GM18858 (cell line): ENCODE data around the gene CHCHD4.
A peak's percentile ranks its signal among the peaks of the same experiment; 100 is the strongest.

Experiments used
- ATAC-seq: cut with Tn5 transposase; IDR thresholded peaks from one replicate; pipeline ENCODE4 v1.9.1; 2021; ENCODE audit not compliant: unreplicated experiment

CHCHD4 gene

DNA sequence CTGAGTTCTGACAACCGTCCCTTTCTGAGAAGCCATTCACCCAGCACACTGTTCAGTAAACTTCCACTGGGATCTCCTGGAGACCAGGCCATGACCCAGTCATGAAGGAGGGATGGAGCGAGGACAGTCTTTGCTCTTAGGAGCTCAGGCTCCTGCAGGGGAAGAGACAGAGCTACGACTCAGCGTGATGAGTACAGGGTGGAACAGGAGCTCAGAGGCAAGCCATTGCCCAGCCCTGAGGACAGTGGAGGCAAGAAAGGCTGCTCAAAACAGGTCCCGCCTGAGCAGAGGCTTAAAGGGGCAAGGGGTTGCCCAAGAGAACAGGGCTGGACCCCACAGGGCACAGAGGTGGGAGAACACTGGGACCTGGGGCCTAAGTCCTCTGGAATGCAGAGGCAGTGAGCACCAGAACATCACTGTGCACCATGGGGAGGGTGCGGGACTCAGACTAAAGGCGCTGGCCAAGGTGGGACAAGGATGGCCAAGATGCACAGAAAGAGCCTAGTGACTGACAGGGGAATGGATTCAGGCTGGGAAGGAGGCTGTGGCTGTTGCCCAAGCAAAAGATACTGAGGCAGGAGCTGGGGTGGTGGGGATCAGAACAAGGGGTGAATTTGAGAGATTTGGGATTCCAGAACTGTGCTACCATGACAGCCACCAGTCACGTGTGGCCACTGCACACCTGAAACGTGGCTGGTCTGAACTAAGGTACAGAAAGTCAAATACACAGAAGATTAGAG is 26.0 kb upstream of the CHCHD4 start:
- ATAC-seq, result no peak

GRCh38 chr3:14150078-14150477 is 25.4 kb upstream of the CHCHD4 start:
- no peak for ATAC-seq

DNA sequence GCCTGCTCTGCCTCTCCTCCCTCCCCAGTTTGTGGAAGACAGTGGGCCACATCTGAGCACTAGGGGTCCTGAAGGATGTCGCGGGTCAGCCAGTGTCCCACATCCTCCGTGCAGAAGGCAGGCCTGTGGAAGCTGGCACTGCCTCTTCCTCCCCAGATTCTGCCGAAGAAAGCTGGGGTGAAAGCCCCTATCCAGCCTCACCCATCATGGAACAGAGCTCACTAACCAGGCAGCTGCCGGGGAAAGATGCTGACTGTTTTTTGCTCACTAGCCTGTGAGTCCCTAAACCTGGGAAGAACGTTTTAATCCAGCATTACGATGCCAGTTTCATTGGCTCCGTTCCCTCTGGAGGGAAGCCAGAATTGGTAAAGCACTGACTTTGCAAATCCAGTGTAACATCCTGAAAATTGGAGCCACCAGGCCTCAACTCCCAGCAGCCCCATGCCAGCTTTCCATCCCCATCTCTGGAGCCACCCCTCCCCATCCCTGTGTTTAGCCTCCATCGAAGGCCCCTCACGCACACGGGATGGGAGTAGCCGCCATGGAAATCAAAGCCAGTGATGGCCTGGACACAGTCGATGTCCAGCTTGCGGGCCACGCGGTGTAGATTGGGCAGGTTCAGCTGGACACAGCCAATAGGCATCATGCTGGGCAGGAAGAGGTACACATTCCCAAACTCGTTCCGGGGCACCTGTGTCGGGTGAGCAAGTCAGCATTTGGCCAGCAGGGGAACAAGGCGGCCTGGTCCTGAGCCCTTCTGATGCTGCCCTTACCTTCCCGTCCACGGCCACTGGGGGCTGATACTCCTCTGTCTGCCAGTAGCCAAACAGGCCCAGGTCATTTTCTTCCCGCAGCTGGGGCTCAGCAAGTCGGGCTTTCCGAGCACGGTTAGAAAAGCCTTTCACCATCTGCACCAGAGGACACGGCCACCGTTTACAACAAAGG is 23.6 kb upstream of the CHCHD4 start:
- ATAC-seq, result no peak

GRCh38 chr3:14147617-14148016 is 22.9 kb upstream of the CHCHD4 start:
- ATAC-seq, result no peak

DNA sequence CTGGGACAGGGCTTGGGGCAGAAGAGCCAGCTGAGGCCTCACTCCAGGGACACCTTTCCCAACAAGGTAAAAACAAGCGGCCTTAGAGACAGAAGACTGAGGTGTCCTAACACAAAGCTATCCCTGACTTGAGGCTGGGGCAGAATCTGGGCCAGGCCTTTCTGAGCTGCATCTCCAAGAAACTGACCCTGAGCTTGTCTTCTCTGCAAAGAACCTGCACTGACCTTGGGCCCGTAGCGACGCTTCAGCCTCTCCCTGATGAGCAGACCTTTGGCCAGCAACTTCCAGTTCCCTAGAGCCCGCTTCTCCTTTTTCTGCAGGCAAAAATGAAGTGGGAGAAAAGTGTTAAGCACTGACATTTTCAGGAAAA is 22.4 kb upstream of the CHCHD4 start:
- ATAC-seq, result no peak

- no peak for ATAC-seq
Measured at GRCh38 chr3:14146381-14147065, 21.9 kb upstream of the CHCHD4 start.

- no peak for ATAC-seq
Measured at GRCh38 chr3:14145670-14146380, 21.2 kb upstream of the CHCHD4 start.

GRCh38 chr3:14145236-14145635 is 20.6 kb upstream of the CHCHD4 start:
- no peak for ATAC-seq

GRCh38 chr3:14144423-14145075 is 19.9 kb upstream of the CHCHD4 start:
- ATAC-seq, result peak; percentile 92

DNA sequence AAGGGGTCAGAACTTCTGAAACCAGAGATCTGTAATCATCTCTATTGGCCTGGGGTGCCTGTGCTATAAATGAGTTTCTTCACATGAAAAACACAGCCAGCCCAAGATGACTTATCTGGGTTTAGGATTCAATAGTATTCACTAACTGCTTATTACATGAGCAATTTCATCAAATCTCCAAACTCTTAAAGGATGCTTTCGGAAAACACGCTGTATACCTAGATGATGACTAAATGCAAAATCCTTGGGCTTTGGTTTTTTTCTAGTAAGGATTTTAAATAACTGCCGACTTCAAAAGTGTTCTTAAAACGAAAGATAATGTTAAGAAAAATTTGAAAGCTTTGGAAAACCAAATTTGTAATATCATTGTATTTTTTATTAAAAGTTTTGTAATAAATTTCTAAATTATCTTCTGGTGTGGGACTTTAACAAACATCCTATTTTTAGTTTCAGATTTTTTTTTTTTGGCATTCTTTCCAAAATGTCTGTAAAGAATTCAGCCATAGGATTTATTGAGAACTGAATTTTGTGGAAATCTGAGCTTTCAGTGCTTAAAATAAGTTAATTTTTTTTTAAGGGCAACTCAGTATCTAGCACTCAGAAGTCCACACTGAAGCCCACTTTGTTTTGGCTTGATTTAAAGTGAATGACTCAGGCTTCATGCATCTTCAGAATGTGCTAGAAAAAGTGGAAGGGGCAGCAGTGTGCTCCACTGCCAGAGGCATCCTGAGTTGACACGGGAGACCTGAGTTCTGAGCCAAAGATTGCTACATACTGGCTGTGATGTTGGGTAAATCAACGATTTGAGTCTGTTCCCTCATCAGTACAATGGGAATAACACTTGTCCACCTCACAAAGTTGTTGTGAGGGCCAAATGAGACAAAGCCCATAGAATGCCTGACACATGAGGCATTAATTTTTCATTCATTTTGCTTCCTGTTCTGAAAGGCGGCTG is 18.9 kb upstream of the CHCHD4 start:
- ATAC-seq, result no peak

- no peak for ATAC-seq
Measured at GRCh38 chr3:14142567-14143270, 18.0 kb upstream of the CHCHD4 start.

- ATAC-seq, result no peak
Measured at GRCh38 chr3:14141602-14142341, 17.1 kb upstream of the CHCHD4 start.

GRCh38 chr3:14141144-14141543 is 16.5 kb upstream of the CHCHD4 start:
- no peak for ATAC-seq

DNA sequence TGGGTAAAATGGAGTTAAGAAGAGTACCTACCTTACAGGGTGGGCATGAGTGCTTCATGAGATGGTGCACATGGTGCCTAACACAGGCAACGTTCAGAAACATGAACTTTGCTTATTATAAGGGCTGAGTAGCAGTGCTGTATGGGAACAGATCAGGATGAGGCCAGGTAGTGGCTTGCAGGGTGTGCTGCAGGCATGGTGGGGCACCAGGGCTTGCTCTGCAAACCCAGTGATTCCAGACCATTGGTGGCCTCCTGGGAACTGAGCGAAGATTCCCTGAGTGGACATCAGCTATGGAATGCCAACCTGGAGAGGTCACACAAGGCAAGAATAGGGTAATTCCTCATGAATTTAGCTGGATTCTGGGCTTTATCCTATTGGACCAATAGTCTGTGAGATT is 16.0 kb upstream of the CHCHD4 start:
- ATAC-seq, result no peak

DNA sequence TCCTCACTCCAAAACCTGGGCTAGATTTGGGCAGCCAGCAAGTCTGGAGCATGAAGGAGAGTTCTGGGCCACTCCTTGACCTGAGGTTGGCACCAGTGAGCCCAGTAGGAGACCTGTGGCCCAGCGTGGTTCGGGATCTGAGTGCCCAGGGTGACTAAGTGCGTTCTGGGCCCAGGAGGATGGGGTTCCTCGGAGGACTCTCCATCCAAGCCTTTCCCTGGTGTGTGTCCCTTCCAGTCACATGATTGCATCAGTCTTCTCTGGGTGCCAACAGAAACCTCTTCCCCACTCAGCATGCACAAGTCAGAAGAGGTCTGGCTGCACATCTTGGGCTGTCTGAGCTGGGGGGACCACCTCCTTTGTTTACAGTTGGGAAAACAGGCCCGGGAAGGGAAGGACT is 15.1 kb upstream of the CHCHD4 start:
- no peak for ATAC-seq

DNA sequence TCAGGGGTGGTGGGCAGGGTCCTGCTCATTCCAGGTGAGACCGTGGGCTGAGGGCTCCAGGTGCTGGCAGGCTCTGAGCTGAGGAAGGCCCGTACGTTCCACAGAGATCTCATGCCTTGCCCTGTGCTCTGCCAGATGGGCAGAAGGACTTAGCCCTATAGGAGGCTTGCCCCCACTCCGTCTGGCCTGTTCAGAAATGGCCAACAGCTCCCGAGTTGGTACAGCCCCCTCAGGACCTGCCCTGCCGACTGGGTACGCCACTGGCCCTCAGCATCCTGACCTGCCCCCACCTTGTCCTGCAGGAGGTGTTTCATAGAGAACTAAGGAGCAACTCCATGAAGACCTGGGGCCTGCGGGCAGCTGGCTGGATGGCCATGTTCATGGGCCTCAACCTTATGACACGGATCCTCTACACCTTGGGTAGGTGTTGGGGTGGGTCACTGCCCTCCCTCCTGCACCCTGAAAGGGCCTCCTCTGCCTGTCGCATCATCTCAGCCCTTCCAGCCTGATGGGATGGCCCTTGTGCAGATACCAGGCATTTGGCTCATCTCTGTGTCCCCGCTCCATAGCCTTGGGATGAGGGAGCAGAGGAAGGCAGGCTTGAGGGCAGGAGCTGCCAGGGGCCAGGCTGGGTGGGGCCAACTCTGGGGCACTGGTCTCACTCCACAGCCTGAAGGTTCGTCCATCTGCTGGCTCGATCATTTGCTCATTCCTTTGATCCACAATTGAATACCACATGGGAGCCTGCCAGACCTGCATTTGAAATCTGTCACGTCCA is 14.4 kb upstream of the CHCHD4 start:
- no peak for ATAC-seq

GRCh38 chr3:14138109-14138877 is 13.6 kb upstream of the CHCHD4 start:
- no peak for ATAC-seq
